K562 (cell line): ENCODE measurements around the gene GSTT2B. TPM values are rescaled to one million over a fixed set of nuclear protein-coding genes. Genes with fewer than 3 reads are reported as not detected.

Experiments used
- FOXP1 ChIP-seq: sonication (generic); formaldehyde crosslinking; IDR thresholded peaks from 2 replicates; pipeline ENCODE4 v1.8.0; 2022; ENCODE audit warnings: mild to moderate bottlenecking, missing genetic modification reagents
- MCM7 ChIP-seq, 2 experiments: fragments of 450-650 bp; IDR thresholded peaks; 2 replicates each; pipeline ENCODE4 v1.6.1; 2016 to 2018
- POLR3A ChIP-seq: IDR thresholded peaks from 2 replicates; pipeline ENCODE4 v1.6.1; 2011; ENCODE audit warnings: borderline replicate concordance, mild to moderate bottlenecking, moderate library complexity; ENCODE audit not compliant: insufficient read length, insufficient read depth; ENCODE audit errors: extremely low read depth
- RAD21 ChIP-seq, 2 experiments: fragments of 250-450 bp in 1 of 2; fragments of 450-650 bp in 1 of 2; sonication (Bioruptor Pico) in 1 of 2; formaldehyde crosslinking in 1 of 2; IDR thresholded peaks in 1 of 2; conservative IDR thresholded peaks in 1 of 2; 2 replicates each; pipeline versions ENCODE4 v1.4.0 to v1.8.0; 2020 to 2022; ENCODE audit warnings: mild to moderate bottlenecking in 2 of 2, moderate library complexity in 1 of 2
- RCOR1 ChIP-seq, 2 experiments: IDR thresholded peaks; 2 replicates each; pipeline ENCODE4 v1.6.1; 2012; ENCODE audit warnings: low read depth in 2 of 2, low read length in 2 of 2, borderline replicate concordance in 1 of 2, improper control_type of control experiment in 1 of 2
- SMAD4 ChIP-seq: fragments of 250-450 bp; sonication (Bioruptor Pico); conservative IDR thresholded peaks from 2 replicates; pipeline ENCODE4 v1.8.0; 2021; ENCODE audit warnings: inconsistent platforms, mild to moderate bottlenecking, moderate library complexity
- TCF3 ChIP-seq: sonication (generic); formaldehyde crosslinking; IDR thresholded peaks from 2 replicates; pipeline ENCODE4 v1.4.0; 2020; ENCODE audit warnings: mild to moderate bottlenecking, missing genetic modification reagents
- XRCC4 ChIP-seq: IDR thresholded peaks from one replicate; pipeline ENCODE4 v1.6.1; 2011; ENCODE audit not compliant: insufficient read depth, insufficient read length; ENCODE audit errors: extremely low read depth
- ZC3H8 ChIP-seq: fragments of 450-650 bp; IDR thresholded peaks from 2 replicates; pipeline ENCODE4 v1.6.1; 2017
- polyA plus RNA-seq, 8 experiments: library from polyadenylated mRNA; depleted of rRNA in 4 of 8; stranded (reverse) in 5 of 8; unstranded in 3 of 8; fragments of >200 nt; fragmentation: Nextera tagmentation in 2 of 8; fragmentation: Illumina TruSeq in 1 of 8; extraction: Ambion mirVana in 2 of 8; extraction: Trizol in 1 of 8; gene quantifications; 2 replicates each; pipeline versions ENCODE4 v1.2.1 to v1.2.3, GENCODE V29; 2011 to 2014; ENCODE audit warnings: inconsistent platforms in 1 of 8, missing spikeins in 1 of 8
- total RNA-seq, 7 experiments: library from RNA; depleted of rRNA in 6 of 7; stranded (reverse); fragments of >200 nt in 6 of 7; fragmentation: Illumina TruSeq in 2 of 7; extraction: Trizol in 2 of 7; gene quantifications; 2 replicates each; pipeline versions ENCODE4 v1.2.1 to v1.2.3, GENCODE V29; 2011 to 2021; ENCODE audit warnings: low replicate concordance in 1 of 7
- TF ChIP-seq, protein P1 (sequence below): fragments of 450-650 bp; IDR thresholded peaks from 2 replicates; pipeline ENCODE4 v1.6.1; 2017; ENCODE audit warnings: antibody characterized with exemption, mild to moderate bottlenecking
- TF ChIP-seq, protein P2 (sequence below): IDR thresholded peaks from 2 replicates; pipeline ENCODE4 v1.6.1; 2016; ENCODE audit warnings: missing genetic modification characterization, missing compliant biosample characterization
- TF ChIP-seq, protein P3 (sequence below): IDR thresholded peaks from 2 replicates; pipeline ENCODE4 v1.6.1; 2012; ENCODE audit warnings: low read depth, low read length, improper control_type of control experiment, borderline replicate concordance
- TF ChIP-seq, protein P4 (sequence below), 3 experiments: fragments of 200-800 bp in 1 of 3; fragments of 250-450 bp in 1 of 3; fragments of 450-650 bp in 1 of 3; sonication (Bioruptor Pico) in 1 of 3; sonication (Bioruptor generic) in 1 of 3; formaldehyde crosslinking in 1 of 3; IDR thresholded peaks; 2 replicates each; pipeline versions ENCODE4 v1.6.1 to v1.8.0; 2016 to 2022; ENCODE audit warnings: mild to moderate bottlenecking in 2 of 3, missing genetic modification characterization in 2 of 3, missing compliant biosample characterization in 1 of 3, moderate library complexity in 1 of 3
- TF ChIP-seq, protein P5 (sequence below): sonication (generic); formaldehyde crosslinking; IDR thresholded peaks from 2 replicates; pipeline ENCODE4 v1.9.0; 2022; ENCODE audit warnings: mild to moderate bottlenecking, missing genetic modification reagents
- TF ChIP-seq, protein P6 (sequence below): sonication (generic); formaldehyde crosslinking; IDR thresholded peaks from 2 replicates; pipeline ENCODE4 v1.5.0; 2020; ENCODE audit warnings: missing genetic modification reagents

GSTT2B gene
- total and polyA plus RNA-seq, 9 of the 15 experiments (the other 6 are each of a cell fraction or from before 2014, with no cell fraction given), result not detected

DNA sequence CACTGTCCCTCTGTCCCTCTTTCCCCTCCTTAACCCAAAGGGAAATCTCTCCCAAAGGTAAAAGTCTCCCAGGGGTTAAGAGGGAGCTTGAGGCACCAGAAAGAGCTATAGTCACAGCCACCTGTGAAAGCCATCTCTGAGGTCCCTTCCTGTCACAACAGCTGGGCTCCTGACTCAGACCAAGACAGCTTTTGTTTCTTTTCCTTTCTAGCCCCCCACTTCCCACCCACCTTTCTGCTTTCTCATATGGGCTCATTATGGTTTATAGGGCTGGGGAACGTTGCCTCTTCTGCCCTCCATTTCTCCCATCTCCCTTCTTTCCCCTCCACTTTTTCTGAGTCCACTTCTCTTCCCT is 47.7 kb downstream of the GSTT2B start (continued):
- TF ChIP-seq, protein P1, sequence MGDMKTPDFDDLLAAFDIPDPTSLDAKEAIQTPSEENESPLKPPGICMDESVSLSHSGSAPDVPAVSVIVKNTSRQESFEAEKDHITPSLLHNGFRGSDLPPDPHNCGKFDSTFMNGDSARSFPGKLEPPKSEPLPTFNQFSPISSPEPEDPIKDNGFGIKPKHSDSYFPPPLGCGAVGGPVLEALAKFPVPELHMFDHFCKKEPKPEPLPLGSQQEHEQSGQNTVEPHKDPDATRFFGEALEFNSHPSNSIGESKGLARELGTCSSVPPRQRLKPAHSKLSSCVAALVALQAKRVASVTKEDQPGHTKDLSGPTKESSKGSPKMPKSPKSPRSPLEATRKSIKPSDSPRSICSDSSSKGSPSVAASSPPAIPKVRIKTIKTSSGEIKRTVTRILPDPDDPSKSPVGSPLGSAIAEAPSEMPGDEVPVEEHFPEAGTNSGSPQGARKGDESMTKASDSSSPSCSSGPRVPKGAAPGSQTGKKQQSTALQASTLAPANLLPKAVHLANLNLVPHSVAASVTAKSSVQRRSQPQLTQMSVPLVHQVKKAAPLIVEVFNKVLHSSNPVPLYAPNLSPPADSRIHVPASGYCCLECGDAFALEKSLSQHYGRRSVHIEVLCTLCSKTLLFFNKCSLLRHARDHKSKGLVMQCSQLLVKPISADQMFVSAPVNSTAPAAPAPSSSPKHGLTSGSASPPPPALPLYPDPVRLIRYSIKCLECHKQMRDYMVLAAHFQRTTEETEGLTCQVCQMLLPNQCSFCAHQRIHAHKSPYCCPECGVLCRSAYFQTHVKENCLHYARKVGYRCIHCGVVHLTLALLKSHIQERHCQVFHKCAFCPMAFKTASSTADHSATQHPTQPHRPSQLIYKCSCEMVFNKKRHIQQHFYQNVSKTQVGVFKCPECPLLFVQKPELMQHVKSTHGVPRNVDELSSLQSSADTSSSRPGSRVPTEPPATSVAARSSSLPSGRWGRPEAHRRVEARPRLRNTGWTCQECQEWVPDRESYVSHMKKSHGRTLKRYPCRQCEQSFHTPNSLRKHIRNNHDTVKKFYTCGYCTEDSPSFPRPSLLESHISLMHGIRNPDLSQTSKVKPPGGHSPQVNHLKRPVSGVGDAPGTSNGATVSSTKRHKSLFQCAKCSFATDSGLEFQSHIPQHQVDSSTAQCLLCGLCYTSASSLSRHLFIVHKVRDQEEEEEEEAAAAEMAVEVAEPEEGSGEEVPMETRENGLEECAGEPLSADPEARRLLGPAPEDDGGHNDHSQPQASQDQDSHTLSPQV, result no peak
- TF ChIP-seq, protein P2, sequence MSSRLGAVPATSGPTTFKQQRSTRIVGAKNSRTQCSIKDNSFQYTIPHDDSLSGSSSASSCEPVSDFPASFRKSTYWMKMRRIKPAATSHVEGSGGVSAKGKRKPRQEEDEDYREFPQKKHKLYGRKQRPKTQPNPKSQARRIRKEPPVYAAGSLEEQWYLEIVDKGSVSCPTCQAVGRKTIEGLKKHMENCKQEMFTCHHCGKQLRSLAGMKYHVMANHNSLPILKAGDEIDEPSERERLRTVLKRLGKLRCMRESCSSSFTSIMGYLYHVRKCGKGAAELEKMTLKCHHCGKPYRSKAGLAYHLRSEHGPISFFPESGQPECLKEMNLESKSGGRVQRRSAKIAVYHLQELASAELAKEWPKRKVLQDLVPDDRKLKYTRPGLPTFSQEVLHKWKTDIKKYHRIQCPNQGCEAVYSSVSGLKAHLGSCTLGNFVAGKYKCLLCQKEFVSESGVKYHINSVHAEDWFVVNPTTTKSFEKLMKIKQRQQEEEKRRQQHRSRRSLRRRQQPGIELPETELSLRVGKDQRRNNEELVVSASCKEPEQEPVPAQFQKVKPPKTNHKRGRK (tag), result no peak
- TF ChIP-seq XRCC4 (no peak), MCM7 (IDR thresholded peaks at IDR 0.05) (no peak), RCOR1 (IDR thresholded peaks at IDR 0.05; ENCODE audit: borderline replicate concordance in 1 of 2, low read depth in 2 of 2, low read length in 2 of 2) (no peak), SMAD4 (CRISPR knock-in tag) (no peak), POLR3A (no peak), FOXP1 (CRISPR knock-in tag) (no peak), TCF3 (no peak), RAD21 (CRISPR knock-in tag; conservative IDR thresholded peaks at IDR 0.05 in 1 of 2, IDR thresholded peaks at IDR 0.05 in 1 of 2) (no peak), ZC3H8 (no peak)
- TF ChIP-seq, protein P3, sequence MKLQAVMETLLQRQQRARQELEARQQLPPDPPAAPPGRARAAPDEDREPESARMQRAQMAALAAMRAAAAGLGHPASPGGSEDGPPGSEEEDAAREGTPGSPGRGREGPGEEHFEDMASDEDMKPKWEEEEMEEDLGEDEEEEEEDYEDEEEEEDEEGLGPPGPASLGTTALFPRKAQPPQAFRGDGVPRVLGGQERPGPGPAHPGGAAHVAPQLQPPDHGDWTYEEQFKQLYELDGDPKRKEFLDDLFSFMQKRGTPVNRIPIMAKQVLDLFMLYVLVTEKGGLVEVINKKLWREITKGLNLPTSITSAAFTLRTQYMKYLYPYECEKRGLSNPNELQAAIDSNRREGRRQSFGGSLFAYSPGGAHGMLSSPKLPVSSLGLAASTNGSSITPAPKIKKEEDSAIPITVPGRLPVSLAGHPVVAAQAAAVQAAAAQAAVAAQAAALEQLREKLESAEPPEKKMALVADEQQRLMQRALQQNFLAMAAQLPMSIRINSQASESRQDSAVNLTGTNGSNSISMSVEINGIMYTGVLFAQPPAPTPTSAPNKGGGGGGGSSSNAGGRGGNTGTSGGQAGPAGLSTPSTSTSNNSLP, result no peak
- TF ChIP-seq, protein P4, sequence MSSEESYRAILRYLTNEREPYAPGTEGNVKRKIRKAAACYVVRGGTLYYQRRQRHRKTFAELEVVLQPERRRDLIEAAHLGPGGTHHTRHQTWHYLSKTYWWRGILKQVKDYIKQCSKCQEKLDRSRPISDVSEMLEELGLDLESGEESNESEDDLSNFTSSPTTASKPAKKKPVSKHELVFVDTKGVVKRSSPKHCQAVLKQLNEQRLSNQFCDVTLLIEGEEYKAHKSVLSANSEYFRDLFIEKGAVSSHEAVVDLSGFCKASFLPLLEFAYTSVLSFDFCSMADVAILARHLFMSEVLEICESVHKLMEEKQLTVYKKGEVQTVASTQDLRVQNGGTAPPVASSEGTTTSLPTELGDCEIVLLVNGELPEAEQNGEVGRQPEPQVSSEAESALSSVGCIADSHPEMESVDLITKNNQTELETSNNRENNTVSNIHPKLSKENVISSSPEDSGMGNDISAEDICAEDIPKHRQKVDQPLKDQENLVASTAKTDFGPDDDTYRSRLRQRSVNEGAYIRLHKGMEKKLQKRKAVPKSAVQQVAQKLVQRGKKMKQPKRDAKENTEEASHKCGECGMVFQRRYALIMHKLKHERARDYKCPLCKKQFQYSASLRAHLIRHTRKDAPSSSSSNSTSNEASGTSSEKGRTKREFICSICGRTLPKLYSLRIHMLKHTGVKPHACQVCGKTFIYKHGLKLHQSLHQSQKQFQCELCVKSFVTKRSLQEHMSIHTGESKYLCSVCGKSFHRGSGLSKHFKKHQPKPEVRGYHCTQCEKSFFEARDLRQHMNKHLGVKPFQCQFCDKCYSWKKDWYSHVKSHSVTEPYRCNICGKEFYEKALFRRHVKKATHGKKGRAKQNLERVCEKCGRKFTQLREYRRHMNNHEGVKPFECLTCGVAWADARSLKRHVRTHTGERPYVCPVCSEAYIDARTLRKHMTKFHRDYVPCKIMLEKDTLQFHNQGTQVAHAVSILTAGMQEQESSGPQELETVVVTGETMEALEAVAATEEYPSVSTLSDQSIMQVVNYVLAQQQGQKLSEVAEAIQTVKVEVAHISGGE (CRISPR knock-in tag; IDR thresholded peaks at IDR 0.05), result no peak
- TF ChIP-seq, protein P5, sequence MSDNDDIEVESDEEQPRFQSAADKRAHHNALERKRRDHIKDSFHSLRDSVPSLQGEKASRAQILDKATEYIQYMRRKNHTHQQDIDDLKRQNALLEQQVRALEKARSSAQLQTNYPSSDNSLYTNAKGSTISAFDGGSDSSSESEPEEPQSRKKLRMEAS (CRISPR knock-in tag), result no peak
- TF ChIP-seq, protein P6, sequence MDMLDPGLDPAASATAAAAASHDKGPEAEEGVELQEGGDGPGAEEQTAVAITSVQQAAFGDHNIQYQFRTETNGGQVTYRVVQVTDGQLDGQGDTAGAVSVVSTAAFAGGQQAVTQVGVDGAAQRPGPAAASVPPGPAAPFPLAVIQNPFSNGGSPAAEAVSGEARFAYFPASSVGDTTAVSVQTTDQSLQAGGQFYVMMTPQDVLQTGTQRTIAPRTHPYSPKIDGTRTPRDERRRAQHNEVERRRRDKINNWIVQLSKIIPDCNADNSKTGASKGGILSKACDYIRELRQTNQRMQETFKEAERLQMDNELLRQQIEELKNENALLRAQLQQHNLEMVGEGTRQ (CRISPR knock-in tag), result no peak
